Measurements from ENCODE around the gene CRYGN.

GRCh38 chr7:151424799-151425198, 15.1 kb downstream of the CRYGN start:
- TF ChIP-seq, protein P1, sequence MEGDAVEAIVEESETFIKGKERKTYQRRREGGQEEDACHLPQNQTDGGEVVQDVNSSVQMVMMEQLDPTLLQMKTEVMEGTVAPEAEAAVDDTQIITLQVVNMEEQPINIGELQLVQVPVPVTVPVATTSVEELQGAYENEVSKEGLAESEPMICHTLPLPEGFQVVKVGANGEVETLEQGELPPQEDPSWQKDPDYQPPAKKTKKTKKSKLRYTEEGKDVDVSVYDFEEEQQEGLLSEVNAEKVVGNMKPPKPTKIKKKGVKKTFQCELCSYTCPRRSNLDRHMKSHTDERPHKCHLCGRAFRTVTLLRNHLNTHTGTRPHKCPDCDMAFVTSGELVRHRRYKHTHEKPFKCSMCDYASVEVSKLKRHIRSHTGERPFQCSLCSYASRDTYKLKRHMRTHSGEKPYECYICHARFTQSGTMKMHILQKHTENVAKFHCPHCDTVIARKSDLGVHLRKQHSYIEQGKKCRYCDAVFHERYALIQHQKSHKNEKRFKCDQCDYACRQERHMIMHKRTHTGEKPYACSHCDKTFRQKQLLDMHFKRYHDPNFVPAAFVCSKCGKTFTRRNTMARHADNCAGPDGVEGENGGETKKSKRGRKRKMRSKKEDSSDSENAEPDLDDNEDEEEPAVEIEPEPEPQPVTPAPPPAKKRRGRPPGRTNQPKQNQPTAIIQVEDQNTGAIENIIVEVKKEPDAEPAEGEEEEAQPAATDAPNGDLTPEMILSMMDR (IDR thresholded peaks at IDR 0.05): no peak
- no peak for TF ChIP-seq POLR2A (IDR thresholded peaks at IDR 0.05)
- no peak for TF ChIP-seq POLR2AphosphoS5 (IDR thresholded peaks at IDR 0.05)
